BLaER1 (cell line): Measurements from ENCODE around the gene CASP10.

Experiments
- H3K27ac ChIP-seq: shearing (Covaris generic); formaldehyde crosslinking; 2 replicates; pipeline ENCODE4 v1.8.1; 2022
- H3K27me3 ChIP-seq: shearing (Covaris generic); formaldehyde crosslinking; 2 replicates; pipeline ENCODE4 v1.8.1; 2022
- H3K36me3 ChIP-seq: shearing (Covaris generic); formaldehyde crosslinking; 2 replicates; pipeline ENCODE4 v1.8.1; 2022
- H3K4me1 ChIP-seq: shearing (Covaris generic); formaldehyde crosslinking; 2 replicates; pipeline ENCODE4 v1.8.1; 2022
- H3K4me2 ChIP-seq: shearing (Covaris generic); formaldehyde crosslinking; 2 replicates; pipeline ENCODE4 v1.8.1; 2022
- H3K4me3 ChIP-seq: shearing (Covaris generic); formaldehyde crosslinking; 2 replicates; pipeline ENCODE4 v1.8.1; 2022
- H3K9ac ChIP-seq: shearing (Covaris generic); formaldehyde crosslinking; 2 replicates; pipeline ENCODE4 v1.8.1; 2022
- H3K9me3 ChIP-seq: shearing (Covaris generic); formaldehyde crosslinking; 2 replicates; pipeline ENCODE4 v1.8.1; 2022
- H4K20me1 ChIP-seq: shearing (Covaris generic); formaldehyde crosslinking; 2 replicates; pipeline ENCODE4 v1.8.1; 2022
- Cebpa-rat ChIP-seq: shearing (Covaris generic); IDR thresholded peaks from 2 replicates; pipeline ENCODE4 v1.8.1; 2022

CASP10 gene

GRCh38 chr2:201205515-201205849 is 22.5 kb downstream of the CASP10 start:
- peaks cover 30% of the 10 kb centered on the region for H3K36me3 ChIP-seq
- H3K4me1 ChIP-seq: peaks cover 34% of the 10 kb centered on the region
- no peak overlapping the region for H3K27ac ChIP-seq
- no peak overlapping the region for H3K4me3 ChIP-seq
- TF ChIP-seq Cebpa-rat: no peak
- peak overlapping the region; percentile 41 for H3K4me2 ChIP-seq
- H3K9me3 ChIP-seq: no peaks in the 10 kb centered on the region
- no peak overlapping the region for H3K9ac ChIP-seq
- no peaks in the 10 kb centered on the region for H4K20me1 ChIP-seq
- no peaks in the 10 kb centered on the region for H3K27me3 ChIP-seq

- Histone ChIP-seq H3K27me3 (no peaks in the 10 kb centered on the region), H3K4me1 (peaks cover 39% of the 10 kb centered on the region), H3K9me3 (no peaks in the 10 kb centered on the region), H3K9ac (no peak overlapping the region), H3K36me3 (peaks cover 16% of the 10 kb centered on the region), H3K27ac (no peak overlapping the region), H3K4me3 (no peak overlapping the region), H4K20me1 (no peaks in the 10 kb centered on the region), H3K4me2 (no peak overlapping the region)
- TF ChIP-seq Cebpa-rat: no peak
These were observed 25.8 kb downstream of the CASP10 start for GRCh38 chr2:201208563-201209252.

- no peak overlapping the region for H3K9ac ChIP-seq
- TF ChIP-seq Cebpa-rat: no peak
- H3K36me3 ChIP-seq: peaks cover 33% of the 10 kb centered on the region
- no peak overlapping the region for H3K4me3 ChIP-seq
- H4K20me1 ChIP-seq: no peaks in the 10 kb centered on the region
- no peaks in the 10 kb centered on the region for H3K9me3 ChIP-seq
- H3K4me1 ChIP-seq: peaks cover 19% of the 10 kb centered on the region
- H3K27me3 ChIP-seq: no peaks in the 10 kb centered on the region
- H3K4me2 ChIP-seq: no peak overlapping the region
- H3K27ac ChIP-seq: no peak overlapping the region
These were observed 33.0 kb downstream of the CASP10 start for GRCh38 chr2:201215963-201216362.

- Histone ChIP-seq H3K36me3 (peaks cover 33% of the 10 kb centered on the region), H3K9me3 (no peaks in the 10 kb centered on the region), H3K4me1 (peaks cover 19% of the 10 kb centered on the region), H4K20me1 (no peaks in the 10 kb centered on the region), H3K4me3 (no peak overlapping the region), H3K27me3 (no peaks in the 10 kb centered on the region), H3K4me2 (no peak overlapping the region), H3K27ac (no peak overlapping the region), H3K9ac (no peak overlapping the region)
- no peak for TF ChIP-seq Cebpa-rat
These were observed 34.0 kb downstream of the CASP10 start for GRCh38 chr2:201216918-201217317.

GRCh38 chr2:201218780-201219179 is 35.8 kb downstream of the CASP10 start:
- Histone ChIP-seq H3K4me2 (no peak overlapping the region), H3K27ac (no peak overlapping the region), H3K27me3 (no peaks in the 10 kb centered on the region), H3K9ac (no peak overlapping the region), H4K20me1 (no peaks in the 10 kb centered on the region), H3K4me3 (no peak overlapping the region), H3K9me3 (no peaks in the 10 kb centered on the region), H3K36me3 (peaks cover 33% of the 10 kb centered on the region), H3K4me1 (peaks cover 13% of the 10 kb centered on the region)
- TF ChIP-seq Cebpa-rat: no peak

GRCh38 chr2:201219328-201220096 is 36.6 kb downstream of the CASP10 start:
- no peaks in the 10 kb centered on the region for H4K20me1 ChIP-seq
- no peaks in the 10 kb centered on the region for H3K27me3 ChIP-seq
- no peaks in the 10 kb centered on the region for H3K9me3 ChIP-seq
- TF ChIP-seq Cebpa-rat: no peak
- peaks cover 13% of the 10 kb centered on the region for H3K4me1 ChIP-seq
- H3K4me3 ChIP-seq: no peak overlapping the region
- H3K9ac ChIP-seq: peak overlapping the region; percentile 22; the same call in 1 of the 2 replicates
- H3K27ac ChIP-seq: no peak overlapping the region
- peaks cover 33% of the 10 kb centered on the region for H3K36me3 ChIP-seq
- H3K4me2 ChIP-seq: no peak overlapping the region

GRCh38 chr2:201220102-201220570 is 37.2 kb downstream of the CASP10 start:
- H3K4me2 ChIP-seq: 0 out of 2 replicates have a peak overlapping the region, but pooled peaks have one; percentile 5
- H3K4me1 ChIP-seq: peaks cover 13% of the 10 kb centered on the region
- H3K27me3 ChIP-seq: no peaks in the 10 kb centered on the region
- H4K20me1 ChIP-seq: no peaks in the 10 kb centered on the region
- TF ChIP-seq Cebpa-rat: no peak
- H3K4me3 ChIP-seq: no peak overlapping the region
- H3K36me3 ChIP-seq: peaks cover 33% of the 10 kb centered on the region
- peak overlapping the region; percentile 22; the same call in 1 of the 2 replicates for H3K9ac ChIP-seq
- H3K9me3 ChIP-seq: no peaks in the 10 kb centered on the region
- no peak overlapping the region for H3K27ac ChIP-seq

GRCh38 chr2:201223089-201224073 is 40.4 kb downstream of the CASP10 start:
- Histone ChIP-seq H3K27ac (no peak overlapping the region), H3K27me3 (no peaks in the 10 kb centered on the region), H3K4me1 (peaks cover 13% of the 10 kb centered on the region), H3K36me3 (peaks cover 11% of the 10 kb centered on the region), H3K9me3 (no peaks in the 10 kb centered on the region), H3K4me2 (no peak overlapping the region), H3K4me3 (no peak overlapping the region), H3K9ac (no peak overlapping the region), H4K20me1 (no peaks in the 10 kb centered on the region)
- TF ChIP-seq Cebpa-rat: no peak

GRCh38 chr2:201228271-201228911 is 45.5 kb downstream of the CASP10 start:
- Histone ChIP-seq H3K36me3 (no peaks in the 10 kb centered on the region), H3K9ac (no peak overlapping the region), H4K20me1 (no peaks in the 10 kb centered on the region), H3K4me3 (no peak overlapping the region), H3K27me3 (no peaks in the 10 kb centered on the region), H3K4me2 (0 out of 2 replicates have a peak overlapping the region, but pooled peaks have one; percentile 8), H3K4me1 (peaks cover 15% of the 10 kb centered on the region), H3K27ac (no peak overlapping the region), H3K9me3 (no peaks in the 10 kb centered on the region)
- no peak for TF ChIP-seq Cebpa-rat
